ENCODE data around the gene GNAT1. TPM values are rescaled to one million over a fixed set of nuclear protein-coding genes. Genes with fewer than 3 reads are reported as not detected.

Gene GNAT1
- total and polyA plus RNA-seq, 2 donors (not counting 1 experiment from before 2014, with no cell fraction given): not detected

GRCh38 chr3:50219285-50219684 is 27.9 kb downstream of the GNAT1 start:
- no peak overlapping the region for H2AFZ ChIP-seq (ENCODE audit: insufficient read depth, low read depth, low read length, poor library complexity, severe bottlenecking)
- no peak overlapping the region for H3K4me3 ChIP-seq (ENCODE audit: control extremely low read depth in 1 of 5, extremely low read depth in 1 of 5, insufficient read depth in 1 of 5, low read depth in 2 of 5, low read length in 4 of 5)
- peaks cover 0 to 2% (median 0%) of the 10 kb centered on the region in 3 donors for H3K9me3 ChIP-seq (ENCODE audit: control extremely low read depth in 1 of 3, control insufficient read depth in 2 of 3, insufficient read depth in 1 of 3, low read length in 2 of 3)
- no peaks in the 10 kb centered on the region for H4K20me1 ChIP-seq (ENCODE audit: control insufficient read depth, insufficient read depth, low read length, poor library complexity, severe bottlenecking)
- no peaks in the 10 kb centered on the region for H3K4me1 Mint-ChIP-seq
- H3K4me2 ChIP-seq (replicated peaks; ENCODE audit: low read depth, low read length, poor library complexity, severe bottlenecking): no peak overlapping the region
- TF ChIP-seq EZH2 (IDR thresholded peaks at IDR 0.05; ENCODE audit: borderline replicate concordance, insufficient read depth, low read depth, low read length, poor library complexity, severe bottlenecking) (no peak), CTCF (IDR thresholded peaks at IDR 0.05) (no peak)
- no peak overlapping the region for H3K4me3 Mint-ChIP-seq
- peaks cover 0 to 5% (median 0%) of the 10 kb centered on the region in 4 experiments for H3K27me3 ChIP-seq (replicated peaks in 1 of 4; ENCODE audit: control extremely low read depth in 1 of 4, control insufficient read depth in 3 of 4, insufficient read depth in 4 of 4, low read length in 3 of 4)
- ATAC-seq (ENCODE audit: low read depth) (no peak), DNase-seq (no peak)
- H3K9ac ChIP-seq (ENCODE audit: low read length): no peak overlapping the region
- POLR2A ChIA-PET: no interaction called here
- no peak overlapping the region for H3K27ac ChIP-seq (ENCODE audit: low read length in 2 of 2)
- H3K79me2 ChIP-seq (ENCODE audit: control insufficient read depth, insufficient read depth, low read length): no peaks in the 10 kb centered on the region
- CTCF ChIA-PET: interaction anchor here (1.9 to 15.2 kb wide), 2 partner anchors 26 to 27 kb away, joined by 9 to 214 read pairs; partner anchors contain the start of gene GNAT1
- H3K36me3 ChIP-seq (replicated peaks in 1 of 2; ENCODE audit: control extremely low read depth in 1 of 2, control insufficient read depth in 1 of 2, extremely low read depth in 1 of 2, insufficient read depth in 2 of 2, low read length in 1 of 2): no peaks in the 10 kb centered on the region
- WGBS (ENCODE audit: insufficient coverage): 95% methylated on average over 5 of the region's 5 CpGs
- no peak overlapping the region for H3K27ac Mint-ChIP-seq
- no peaks in the 10 kb centered on the region for H3K4me1 ChIP-seq (ENCODE audit: control insufficient read depth in 2 of 2, insufficient read depth in 2 of 2, low read length in 2 of 2)
- no peaks in the 10 kb centered on the region for H3K9me3 Mint-ChIP-seq (ENCODE audit: insufficient read depth)
- intact Hi-C loops (cut with micrococcal nuclease): no loop called here
- peaks cover 10% of the 10 kb centered on the region for H3K27me3 Mint-ChIP-seq

GRCh38 chr3:50220109-50220508 is 28.7 kb downstream of the GNAT1 start:
- H3K4me3 Mint-ChIP-seq: no peak overlapping the region

More at GRCh38 chr3:50220109-50220508, 28.7 kb downstream of the GNAT1 start:
- no peaks in the 10 kb centered on the region for H3K4me1 Mint-ChIP-seq
- H3K4me2 ChIP-seq (replicated peaks; ENCODE audit: low read depth, low read length, poor library complexity, severe bottlenecking): no peak overlapping the region
- TF ChIP-seq CTCF (IDR thresholded peaks at IDR 0.05) (no peak), EZH2 (IDR thresholded peaks at IDR 0.05; ENCODE audit: borderline replicate concordance, insufficient read depth, low read depth, low read length, poor library complexity, severe bottlenecking) (no peak)
- H3K27me3 Mint-ChIP-seq: peaks cover 10% of the 10 kb centered on the region
- H4K20me1 ChIP-seq (ENCODE audit: control insufficient read depth, insufficient read depth, low read length, poor library complexity, severe bottlenecking): no peaks in the 10 kb centered on the region
- CTCF ChIA-PET: interaction anchor here (0.7 to 15.2 kb wide), 6 partner anchors 26 to 98 kb away, joined by 3 to 214 read pairs (median 4); partner anchors contain the start of gene GNAT1
- H3K27ac Mint-ChIP-seq: no peak overlapping the region
- WGBS (ENCODE audit: insufficient coverage): 86% methylated on average over 6 of the region's 6 CpGs
- peaks cover 0 to 2% (median 0%) of the 10 kb centered on the region in 3 donors for H3K9me3 ChIP-seq (ENCODE audit: control extremely low read depth in 1 of 3, control insufficient read depth in 2 of 3, insufficient read depth in 1 of 3, low read length in 2 of 3)
- H3K9ac ChIP-seq (ENCODE audit: low read length): no peak overlapping the region
- peaks cover 0 to 5% (median 0%) of the 10 kb centered on the region in 4 experiments for H3K27me3 ChIP-seq (replicated peaks in 1 of 4; ENCODE audit: control extremely low read depth in 1 of 4, control insufficient read depth in 3 of 4, insufficient read depth in 4 of 4, low read length in 3 of 4)
- H3K4me1 ChIP-seq (ENCODE audit: control insufficient read depth in 2 of 2, insufficient read depth in 2 of 2, low read length in 2 of 2): no peaks in the 10 kb centered on the region
- H3K4me3 ChIP-seq (ENCODE audit: control extremely low read depth in 1 of 5, extremely low read depth in 1 of 5, insufficient read depth in 1 of 5, low read depth in 2 of 5, low read length in 4 of 5): no peak overlapping the region
- DNase-seq (no peak), ATAC-seq (ENCODE audit: low read depth) (no peak)
- no peaks in the 10 kb centered on the region for H3K79me2 ChIP-seq (ENCODE audit: control insufficient read depth, insufficient read depth, low read length)
- no peaks in the 10 kb centered on the region for H3K36me3 ChIP-seq (replicated peaks in 1 of 2; ENCODE audit: control extremely low read depth in 1 of 2, control insufficient read depth in 1 of 2, extremely low read depth in 1 of 2, insufficient read depth in 2 of 2, low read length in 1 of 2)
- H2AFZ ChIP-seq (ENCODE audit: insufficient read depth, low read depth, low read length, poor library complexity, severe bottlenecking): no peak overlapping the region
- H3K9me3 Mint-ChIP-seq (ENCODE audit: insufficient read depth): no peaks in the 10 kb centered on the region
- H3K27ac ChIP-seq (ENCODE audit: low read length in 2 of 2): no peak overlapping the region
- intact Hi-C loops (cut with micrococcal nuclease): no loop called here
- POLR2A ChIA-PET: interaction anchor here (0.6 kb wide), 1 partner anchor 17 kb away, joined by 6 read pairs; no protein-coding TSS in a partner anchor
